MM.1S (cell line): ENCODE results near the gene CCN5.

Experiments
- EZH2 ChIP-seq: fragments of 300-600 bp; sonication (generic); optimal IDR thresholded peaks from 2 replicates; pipeline ENCODE3; 2017; ENCODE audit warnings: low read depth, mild to moderate bottlenecking, antibody characterized with exemption, low read length, mixed read lengths
- TF ChIP-seq, protein P1 (sequence below): fragments of 300-600 bp; sonication (generic); IDR thresholded peaks from 2 replicates; pipeline ENCODE4 v1.5.1; 2016; ENCODE audit warnings: antibody characterized with exemption, low read length, mixed read lengths

GRCh38 chr20:44746367-44747165 lies 31.4 kb downstream of the CCN5 start:
- no peak for TF ChIP-seq EZH2
- TF ChIP-seq, protein P1, sequence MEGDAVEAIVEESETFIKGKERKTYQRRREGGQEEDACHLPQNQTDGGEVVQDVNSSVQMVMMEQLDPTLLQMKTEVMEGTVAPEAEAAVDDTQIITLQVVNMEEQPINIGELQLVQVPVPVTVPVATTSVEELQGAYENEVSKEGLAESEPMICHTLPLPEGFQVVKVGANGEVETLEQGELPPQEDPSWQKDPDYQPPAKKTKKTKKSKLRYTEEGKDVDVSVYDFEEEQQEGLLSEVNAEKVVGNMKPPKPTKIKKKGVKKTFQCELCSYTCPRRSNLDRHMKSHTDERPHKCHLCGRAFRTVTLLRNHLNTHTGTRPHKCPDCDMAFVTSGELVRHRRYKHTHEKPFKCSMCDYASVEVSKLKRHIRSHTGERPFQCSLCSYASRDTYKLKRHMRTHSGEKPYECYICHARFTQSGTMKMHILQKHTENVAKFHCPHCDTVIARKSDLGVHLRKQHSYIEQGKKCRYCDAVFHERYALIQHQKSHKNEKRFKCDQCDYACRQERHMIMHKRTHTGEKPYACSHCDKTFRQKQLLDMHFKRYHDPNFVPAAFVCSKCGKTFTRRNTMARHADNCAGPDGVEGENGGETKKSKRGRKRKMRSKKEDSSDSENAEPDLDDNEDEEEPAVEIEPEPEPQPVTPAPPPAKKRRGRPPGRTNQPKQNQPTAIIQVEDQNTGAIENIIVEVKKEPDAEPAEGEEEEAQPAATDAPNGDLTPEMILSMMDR: no peak
